ENCODE results near the gene TBX19. TPM values are rescaled to one million over a fixed set of nuclear protein-coding genes. Genes with fewer than 3 reads are reported as not detected.
A peak's percentile ranks its signal among the peaks of the same experiment; 100 is the strongest.

The TBX19 gene
- total and polyA plus RNA-seq, 8 donors = 0.61 to 2.9 (median 1.2) TPM; not detected in 2

GRCh38 chr1:168362991-168363390 lies 82.3 kb downstream of the TBX19 start:
- H3K36me3 ChIP-seq = no peaks in the 10 kb centered on the region
- H3K9me3 ChIP-seq = no peaks in the 10 kb centered on the region
- peaks cover 0 to 11% (median 3%) of the 10 kb centered on the region in 4 donors for H3K4me1 ChIP-seq
- no peaks in the 10 kb centered on the region for H3K27me3 ChIP-seq
- no peak overlapping the region for H3K27ac ChIP-seq
- H3K4me3 ChIP-seq = no peak overlapping the region
- 63 to 75% (median 73%) methylated on average over 4 of the region's 4 CpGs for WGBS, 5 donors
- TF ChIP-seq POLR2AphosphoS5 (IDR thresholded peaks at IDR 0.05) (no peak), EP300 (IDR thresholded peaks at IDR 0.05) (no peak), CTCF (IDR thresholded peaks at IDR 0.05) (no peak), POLR2A (IDR thresholded peaks at IDR 0.05) (no peak)
- intact Hi-C loops (cut with DNase I; ENCODE audit: low total_unique reads) = no loop called here
- peak in 1 of 2 donors; percentile 30 for DNase-seq

Small RNA genes within 50 kb of the gene (small RNA-seq; reads per million reads assigned to genes)
- gene RNU6-1310P = 0 reads per million in 4 donors

Other genes starting within 250 kb of the TBX19 start
- gene GPR161, start 143.9 kb upstream of the TBX19 start, total RNA-seq = 1 to 10 TPM; 3.1 to 8.1 (median 5.8) TPM
- gene GPR161, start 143.9 kb upstream of the TBX19 start, polyA plus RNA-seq = 1 to 10 TPM; 1.1 to 2.9 (median 2.6) TPM
- gene TIPRL, start 101.9 kb upstream of the TBX19 start, total RNA-seq = 100 to 1,000 TPM in 1 of 5 donors, 10 to 100 TPM in 4; 12.0 to 229 (median 37.5) TPM
- gene TIPRL, start 101.9 kb upstream of the TBX19 start, polyA plus RNA-seq = 10 to 100 TPM; 10.8 to 15.0 (median 13.9) TPM
- gene SFT2D2, start 54.9 kb upstream of the TBX19 start, total RNA-seq = 10 to 100 TPM in 4 of 5 donors, 1 to 10 TPM in 1; 8.8 to 61.3 (median 43.7) TPM
- gene SFT2D2, start 54.9 kb upstream of the TBX19 start, polyA plus RNA-seq = 1 to 10 TPM; 1.4 to 4.0 (median 2.4) TPM